Hematopoietic multipotent progenitor cell treated with erythropoietin and hydrocortisone succinate and interleukin-3 and kit ligand, for 6 days (in vitro differentiated cells): ENCODE measurements around the gene TMEM184B.

Source experiments
- DNase-seq: peaks from one replicate; pipeline ENCODE4 v3.0.0-alpha.2; 2015

The TMEM184B gene

GRCh38 chr22:38176170-38176741, 96.6 kb downstream of the TMEM184B start:
- DNase-seq = peak; percentile 59

- no peak for DNase-seq
These were observed 97.3 kb downstream of the TMEM184B start for GRCh38 chr22:38175206-38176118.

GRCh38 chr22:38174626-38175025, 98.2 kb downstream of the TMEM184B start:
- no peak for DNase-seq

GRCh38 chr22:38173641-38173906, 99.2 kb downstream of the TMEM184B start:
- no peak for DNase-seq

GRCh38 chr22:38172832-38173640, 99.8 kb downstream of the TMEM184B start:
- DNase-seq = peak; percentile 70

GRCh38 chr22:38171927-38172831, 100.6 kb downstream of the TMEM184B start:
- peak; percentile 66 for DNase-seq

- no peak for DNase-seq
These were observed 102.3 kb downstream of the TMEM184B start for GRCh38 chr22:38170469-38170868.
